Upper lobe of left lung (tissue), 6 donors: Measurements from ENCODE around the gene ANK3. TPM values are rescaled to one million over a fixed set of nuclear protein-coding genes. Genes with fewer than 3 reads are reported as not detected.

ENCODE experiments used
- ATAC-seq, 2 donors: fragments of 200-7000 bp; cut with Tn5 transposase; one replicate each; pipeline ENCODE4 v1.9.1; 2022; ENCODE audit warnings: mild to moderate bottlenecking in 2 of 2, moderate library complexity in 2 of 2; ENCODE audit not compliant: low FRiP score in 2 of 2
- DNase-seq, 2 donors: peaks; one replicate each; pipeline ENCODE4 v3.0.0-alpha.2; 2019 to 2020
- H3K27ac ChIP-seq, 4 donors: fragments of 200-600 bp; sonication (generic); one replicate each; pipeline ENCODE4 v1.5.1; 2016 to 2019
- H3K27me3 ChIP-seq, 4 donors: fragments of 200-600 bp; sonication (generic); one replicate each; pipeline ENCODE4 v1.5.1; 2017 to 2019
- H3K36me3 ChIP-seq, 4 donors: fragments of 200-600 bp; sonication (generic); one replicate each; pipeline ENCODE4 v1.5.1; 2016 to 2019
- H3K4me1 ChIP-seq, 4 donors: fragments of 200-600 bp; sonication (generic); one replicate each; pipeline ENCODE4 v1.5.1; 2018 to 2019
- H3K4me3 ChIP-seq, 4 donors: fragments of 200-600 bp; sonication (generic); one replicate each; pipeline ENCODE4 v1.5.1; 2017 to 2019; ENCODE audit warnings: mild to moderate bottlenecking in 2 of 4, moderate library complexity in 1 of 4
- H3K9me3 ChIP-seq, 4 donors: fragments of 200-600 bp; sonication (generic); one replicate each; pipeline ENCODE4 v1.5.1; 2018 to 2019
- CTCF ChIP-seq, 6 experiments: fragments of 450-650 bp in 4 of 6; fragments of 200-600 bp in 2 of 6; sonication (generic) in 2 of 6; IDR thresholded peaks; one replicate each; pipeline ENCODE4 v1.5.1; 2016 to 2019; ENCODE audit warnings: antibody characterized with exemption in 6 of 6
- EP300 ChIP-seq, 4 donors: sonication (generic); formaldehyde crosslinking; IDR thresholded peaks; one replicate each; pipeline ENCODE4 v1.5.1; 2017; ENCODE audit warnings: antibody characterized with exemption in 4 of 4, control low read depth in 2 of 4
- POLR2A ChIP-seq, 4 donors: fragments of 450-650 bp; IDR thresholded peaks; one replicate each; pipeline ENCODE4 v1.5.1; 2016 to 2017; ENCODE audit warnings: antibody characterized with exemption in 4 of 4, mild to moderate bottlenecking in 2 of 4
- POLR2AphosphoS5 ChIP-seq, 2 donors: sonication (generic); formaldehyde crosslinking; IDR thresholded peaks; one replicate each; pipeline ENCODE4 v1.5.1; 2017; ENCODE audit warnings: antibody characterized with exemption in 2 of 2
- WGBS, 2 donors: methylation state at CpG; one replicate each; pipeline ENCODE4 v1.1.5; 2017 to 2018; 5-methylcytosine and 5-hydroxymethylcytosine counted together
- total RNA-seq, 6 donors: library from RNA; depleted of rRNA in 4 of 6; stranded (reverse); fragments of >200 nt in 4 of 6; gene quantifications; one replicate each; pipeline versions ENCODE4 v1.1.0 to v1.2.1, GENCODE V29; 2016 to 2021
- donor health status: DM: no; HTN: no; CAD: no; lungs with moderate emphysema.
- donor health status: DM: no; HTN: yes; CAD: no; lungs with severe emphysema.

The ANK3 gene
- total RNA-seq, 6 donors from 2014 or later, result 43.9 to 193 (median 98.5) TPM

GRCh38 chr10:60368875-60369546 lies 20.7 kb downstream of the ANK3 start:
- H3K27me3 ChIP-seq, result no peaks in the 10 kb centered on the region
- H3K27ac ChIP-seq, result no peak overlapping the region
- TF ChIP-seq POLR2AphosphoS5 (IDR thresholded peaks at IDR 0.05), result no peak
- no peak for TF ChIP-seq POLR2A (IDR thresholded peaks at IDR 0.05)
- no peak for TF ChIP-seq CTCF (IDR thresholded peaks at IDR 0.05)
- TF ChIP-seq EP300 (IDR thresholded peaks at IDR 0.05), result no peak
- H3K4me1 ChIP-seq, result no peaks in the 10 kb centered on the region
- no peaks in the 10 kb centered on the region for H3K36me3 ChIP-seq
- no peak for DNase-seq
- H3K9me3 ChIP-seq, result no peaks in the 10 kb centered on the region
- H3K4me3 ChIP-seq, result no peak overlapping the region
- ATAC-seq, result no peak
- 75 to 78% methylated on average over 5 of the region's 5 CpGs for WGBS, 2 donors

- ATAC-seq, result no peak
- Histone ChIP-seq H3K27me3 (no peaks in the 10 kb centered on the region), H3K4me1 (no peaks in the 10 kb centered on the region), H3K9me3 (no peaks in the 10 kb centered on the region), H3K4me3 (no peak overlapping the region), H3K27ac (no peak overlapping the region), H3K36me3 (no peaks in the 10 kb centered on the region)
- no peak for DNase-seq
- no peak for TF ChIP-seq EP300 (IDR thresholded peaks at IDR 0.05)
- no peak for TF ChIP-seq POLR2A (IDR thresholded peaks at IDR 0.05)
- no peak for TF ChIP-seq CTCF (IDR thresholded peaks at IDR 0.05)
- no peak for TF ChIP-seq POLR2AphosphoS5 (IDR thresholded peaks at IDR 0.05)
- WGBS, 2 donors, result 61 to 62% methylated on average over 1 of the region's 1 CpG
Measured at GRCh38 chr10:60367901-60368300, 21.8 kb downstream of the ANK3 start.

- H3K9me3 ChIP-seq, result no peaks in the 10 kb centered on the region
- no peak overlapping the region for H3K27ac ChIP-seq
- 79 to 80% methylated on average over 2 of the region's 2 CpGs for WGBS, 2 donors
- DNase-seq (no peak), ATAC-seq (no peak)
- H3K4me1 ChIP-seq, result no peaks in the 10 kb centered on the region
- H3K36me3 ChIP-seq, result no peaks in the 10 kb centered on the region
- H3K4me3 ChIP-seq, result no peak overlapping the region
- no peak for TF ChIP-seq EP300 (IDR thresholded peaks at IDR 0.05)
- TF ChIP-seq POLR2A (IDR thresholded peaks at IDR 0.05), result no peak
- TF ChIP-seq POLR2AphosphoS5 (IDR thresholded peaks at IDR 0.05), result no peak
- TF ChIP-seq CTCF (IDR thresholded peaks at IDR 0.05), result no peak
- H3K27me3 ChIP-seq, result no peaks in the 10 kb centered on the region
Measured at GRCh38 chr10:60367431-60367830, 22.2 kb downstream of the ANK3 start.

GRCh38 chr10:60367024-60367423 lies 22.7 kb downstream of the ANK3 start:
- 82 to 84% methylated on average over 4 of the region's 4 CpGs for WGBS, 2 donors
- ATAC-seq (no peak), DNase-seq (no peak)
- Histone ChIP-seq H3K36me3 (no peaks in the 10 kb centered on the region), H3K4me1 (no peaks in the 10 kb centered on the region), H3K27ac (no peak overlapping the region), H3K4me3 (no peak overlapping the region), H3K9me3 (no peaks in the 10 kb centered on the region), H3K27me3 (no peaks in the 10 kb centered on the region)
- TF ChIP-seq POLR2A (IDR thresholded peaks at IDR 0.05) (no peak), EP300 (IDR thresholded peaks at IDR 0.05) (no peak), POLR2AphosphoS5 (IDR thresholded peaks at IDR 0.05) (no peak), CTCF (IDR thresholded peaks at IDR 0.05) (no peak)

- H3K4me1 ChIP-seq, result no peaks in the 10 kb centered on the region
- WGBS, 2 donors, result 81 to 87% methylated on average over 8 of the region's 8 CpGs
- no peaks in the 10 kb centered on the region for H3K36me3 ChIP-seq
- H3K4me3 ChIP-seq, result no peak overlapping the region
- TF ChIP-seq POLR2A (IDR thresholded peaks at IDR 0.05) (no peak), POLR2AphosphoS5 (IDR thresholded peaks at IDR 0.05) (no peak), CTCF (IDR thresholded peaks at IDR 0.05) (no peak)
- ATAC-seq (no peak), DNase-seq (no peak)
- H3K27ac ChIP-seq, result no peak overlapping the region
- no peaks in the 10 kb centered on the region for H3K27me3 ChIP-seq
- no peaks in the 10 kb centered on the region for H3K9me3 ChIP-seq
Measured at GRCh38 chr10:60363187-60363586, 26.5 kb downstream of the ANK3 start.
